Activated T-cell treated with anti-CD3 and anti-CD28 coated beads, Interleukin-2, amount 50 U/mL, for 4 hours (primary cell): ENCODE results near the gene MRPS18A. TPM values are rescaled to one million over a fixed set of nuclear protein-coding genes. Genes with fewer than 3 reads are reported as not detected.

ENCODE experiments used
- ATAC-seq, 2 donors: fragments of 200-7000 bp; cut with Tn5 transposase; one replicate each; pipeline ENCODE4 v1.10.0; 2021
- DNase-seq: peaks from one replicate; pipeline ENCODE4 v3.0.0-alpha.2; 2020
- H3K27me3 Mint-ChIP-seq: one replicate; pipeline ENCODE4 v1.8.0; 2021; ENCODE audit warnings: low read depth, mixed read lengths
- H3K36me3 Mint-ChIP-seq: one replicate; pipeline ENCODE4 v1.8.0; 2022; ENCODE audit warnings: mixed read lengths; ENCODE audit not compliant: insufficient read depth
- H3K4me1 Mint-ChIP-seq: one replicate; pipeline ENCODE4 v1.8.0; 2021; ENCODE audit warnings: low read depth, mixed read lengths
- H3K4me3 Mint-ChIP-seq: one replicate; pipeline ENCODE4 v1.8.0; 2021; ENCODE audit warnings: mild to moderate bottlenecking, moderate library complexity, mixed read lengths
- H3K9me3 Mint-ChIP-seq: one replicate; pipeline ENCODE4 v1.8.0; 2021; ENCODE audit warnings: mixed read lengths
- total RNA-seq, 3 donors: library from RNA; stranded (reverse); gene quantifications; one replicate each; pipeline ENCODE4 v1.2.1, GENCODE V29; 2021

The MRPS18A gene
- total RNA-seq, 3 donors from 2014 or later, result 70.0 to 75.1 (median 72.7) TPM

- Mint-ChIP-seq H3K27me3 (no peaks in the 10 kb centered on the region), H3K4me1 (peaks cover 28% of the 10 kb centered on the region), H3K36me3 (no peaks in the 10 kb centered on the region), H3K9me3 (no peaks in the 10 kb centered on the region), H3K4me3 (no peak overlapping the region)
- ATAC-seq (peak; percentile 69 to 76), DNase-seq (peak; percentile 61)
These were observed 36.2 kb upstream of the MRPS18A start for GRCh38 chr6:43723737-43724295.

- DNase-seq (no peak), ATAC-seq (no peak)
- Mint-ChIP-seq H3K9me3 (no peaks in the 10 kb centered on the region), H3K4me1 (peaks cover 28% of the 10 kb centered on the region), H3K27me3 (peaks cover 3% of the 10 kb centered on the region), H3K36me3 (no peaks in the 10 kb centered on the region), H3K4me3 (no peak overlapping the region)
These were observed 35.4 kb upstream of the MRPS18A start for GRCh38 chr6:43722920-43723545.

GRCh38 chr6:43720999-43721398 lies 33.4 kb upstream of the MRPS18A start:
- no peaks in the 10 kb centered on the region for H3K9me3 Mint-ChIP-seq
- DNase-seq (no peak), ATAC-seq (no peak)
- peaks cover 25% of the 10 kb centered on the region for H3K4me1 Mint-ChIP-seq
- no peak overlapping the region for H3K4me3 Mint-ChIP-seq
- H3K36me3 Mint-ChIP-seq, result no peaks in the 10 kb centered on the region
- H3K27me3 Mint-ChIP-seq, result peaks cover 3% of the 10 kb centered on the region

GRCh38 chr6:43719511-43719910 lies 31.9 kb upstream of the MRPS18A start:
- H3K4me1 Mint-ChIP-seq, result peaks cover 11% of the 10 kb centered on the region
- DNase-seq (no peak), ATAC-seq (no peak)
- peaks cover 6% of the 10 kb centered on the region for H3K27me3 Mint-ChIP-seq
- no peaks in the 10 kb centered on the region for H3K36me3 Mint-ChIP-seq
- no peaks in the 10 kb centered on the region for H3K9me3 Mint-ChIP-seq
- no peak overlapping the region for H3K4me3 Mint-ChIP-seq

GRCh38 chr6:43718387-43719105 lies 31.0 kb upstream of the MRPS18A start:
- ATAC-seq, result no peak
- Mint-ChIP-seq H3K9me3 (no peaks in the 10 kb centered on the region), H3K4me3 (no peak overlapping the region), H3K27me3 (peaks cover 9% of the 10 kb centered on the region), H3K36me3 (no peaks in the 10 kb centered on the region), H3K4me1 (peaks cover 2% of the 10 kb centered on the region)
- DNase-seq, result no peak

- ATAC-seq (no peak), DNase-seq (no peak)
- no peaks in the 10 kb centered on the region for H3K9me3 Mint-ChIP-seq
- H3K4me3 Mint-ChIP-seq, result no peak overlapping the region
- H3K27me3 Mint-ChIP-seq, result peaks cover 9% of the 10 kb centered on the region
- no peaks in the 10 kb centered on the region for H3K4me1 Mint-ChIP-seq
- H3K36me3 Mint-ChIP-seq, result no peaks in the 10 kb centered on the region
These were observed 30.2 kb upstream of the MRPS18A start for GRCh38 chr6:43717822-43718221.

GRCh38 chr6:43717389-43717788 lies 29.8 kb upstream of the MRPS18A start:
- Mint-ChIP-seq H3K4me3 (no peak overlapping the region), H3K4me1 (no peaks in the 10 kb centered on the region), H3K27me3 (peaks cover 9% of the 10 kb centered on the region), H3K36me3 (no peaks in the 10 kb centered on the region), H3K9me3 (no peaks in the 10 kb centered on the region)
- ATAC-seq (no peak), DNase-seq (no peak)

GRCh38 chr6:43716099-43716498 lies 28.5 kb upstream of the MRPS18A start:
- ATAC-seq (no peak), DNase-seq (no peak)
- Mint-ChIP-seq H3K36me3 (no peaks in the 10 kb centered on the region), H3K4me1 (no peaks in the 10 kb centered on the region), H3K9me3 (no peaks in the 10 kb centered on the region), H3K27me3 (peaks cover 15% of the 10 kb centered on the region), H3K4me3 (no peak overlapping the region)

GRCh38 chr6:43715056-43715788 lies 27.6 kb upstream of the MRPS18A start:
- Mint-ChIP-seq H3K4me1 (no peaks in the 10 kb centered on the region), H3K9me3 (no peaks in the 10 kb centered on the region), H3K27me3 (peaks cover 19% of the 10 kb centered on the region), H3K4me3 (no peak overlapping the region), H3K36me3 (no peaks in the 10 kb centered on the region)
- DNase-seq (no peak), ATAC-seq (no peak)

- ATAC-seq (no peak), DNase-seq (no peak)
- H3K36me3 Mint-ChIP-seq, result no peaks in the 10 kb centered on the region
- peaks cover 2% of the 10 kb centered on the region for H3K4me1 Mint-ChIP-seq
- H3K9me3 Mint-ChIP-seq, result no peaks in the 10 kb centered on the region
- H3K4me3 Mint-ChIP-seq, result no peak overlapping the region
- H3K27me3 Mint-ChIP-seq, result peaks cover 19% of the 10 kb centered on the region
These were observed 26.9 kb upstream of the MRPS18A start for GRCh38 chr6:43714311-43715055.

GRCh38 chr6:43713643-43714310 lies 26.2 kb upstream of the MRPS18A start:
- Mint-ChIP-seq H3K27me3 (peaks cover 19% of the 10 kb centered on the region), H3K4me1 (peaks cover 7% of the 10 kb centered on the region), H3K36me3 (no peaks in the 10 kb centered on the region), H3K4me3 (no peak overlapping the region), H3K9me3 (no peaks in the 10 kb centered on the region)
- no peak for DNase-seq
- ATAC-seq, result no peak

GRCh38 chr6:43712579-43712978 lies 25.0 kb upstream of the MRPS18A start:
- H3K4me3 Mint-ChIP-seq, result no peak overlapping the region
- no peak for DNase-seq
- peaks cover 7% of the 10 kb centered on the region for H3K4me1 Mint-ChIP-seq
- no peak for ATAC-seq
- H3K9me3 Mint-ChIP-seq, result no peaks in the 10 kb centered on the region
- no peaks in the 10 kb centered on the region for H3K36me3 Mint-ChIP-seq
- peaks cover 16% of the 10 kb centered on the region for H3K27me3 Mint-ChIP-seq

- Mint-ChIP-seq H3K27me3 (peaks cover 26% of the 10 kb centered on the region), H3K36me3 (no peaks in the 10 kb centered on the region), H3K4me1 (peaks cover 11% of the 10 kb centered on the region), H3K4me3 (no peak overlapping the region), H3K9me3 (no peaks in the 10 kb centered on the region)
- ATAC-seq, result no peak
- no peak for DNase-seq
These were observed 23.0 kb upstream of the MRPS18A start for GRCh38 chr6:43710576-43710975.
